HEK293 (cell line): ENCODE measurements around the gene ARHGAP26.

Source experiments
- CTCF ChIA-PET: fragments of 350-600 bp; formaldehyde crosslinking; extraction: SDS; loops from one replicate; lab custom pipeline; 2021; ENCODE audit warnings: antibody characterized with exemption; lab: Yijun Ruan, JAX
- POLR2A ChIA-PET: fragments of 300-600 bp; formaldehyde crosslinking; extraction: SDS; loops from one replicate; lab custom pipeline; 2020; ENCODE audit warnings: antibody characterized with exemption, inconsistent platforms; lab: Yijun Ruan, JAX
- H3K27ac ChIP-seq: fragments of 200-500 bp; sonication (Bioruptor generic); 2 replicates; pipeline ENCODE4 v1.5.1; 2014; ENCODE audit warnings: low read depth, low read length, control low read depth, inconsistent platforms; ENCODE audit errors: extremely low read depth
- H3K36me3 ChIP-seq, 2 experiments: fragments of 200-500 bp in 1 of 2; sonication (Bioruptor generic) in 1 of 2; 1 replicate in 1 of 2; 2 replicates in 1 of 2; pipeline ENCODE4 v1.5.1; 2014 to 2017; ENCODE audit warnings: inconsistent platforms in 2 of 2, low read length in 2 of 2; ENCODE audit not compliant: control insufficient read depth in 2 of 2, insufficient read depth in 1 of 2
- H3K4me1 ChIP-seq: fragments of 200-500 bp; sonication (Bioruptor generic); 2 replicates; pipeline ENCODE4 v1.5.1; 2014; ENCODE audit warnings: mild to moderate bottlenecking, low read length, inconsistent platforms; ENCODE audit not compliant: control insufficient read depth, insufficient read depth
- H3K4me3 ChIP-seq: 2 replicates; pipeline ENCODE4 v1.5.1; 2011; ENCODE audit warnings: low read depth, mild to moderate bottlenecking, control low read depth, low read length, moderate library complexity
- H3K9me3 ChIP-seq: fragments of 200-500 bp; sonication (Bioruptor generic); 2 replicates; pipeline ENCODE4 v1.5.1; 2014; ENCODE audit warnings: low read depth, low read length, inconsistent platforms; ENCODE audit not compliant: control insufficient read depth, insufficient read depth
- KLF8 ChIP-seq: fragments of 450-650 bp; formaldehyde crosslinking; IDR thresholded peaks from 2 replicates; pipeline ENCODE4 v1.5.1; 2016; ENCODE audit warnings: missing biosample characterization, missing genetic modification characterization
- MYNN ChIP-seq: fragments of 450-650 bp; formaldehyde crosslinking; IDR thresholded peaks from 2 replicates; pipeline ENCODE4 v1.5.1; 2016; ENCODE audit warnings: missing biosample characterization, missing genetic modification characterization, borderline replicate concordance
- SALL2 ChIP-seq: fragments of 450-650 bp; formaldehyde crosslinking; IDR thresholded peaks from 2 replicates; pipeline ENCODE4 v1.5.0; 2017; ENCODE audit warnings: missing biosample characterization, mild to moderate bottlenecking, missing genetic modification characterization, borderline replicate concordance
- SCRT2 ChIP-seq: fragments of 450-650 bp; formaldehyde crosslinking; IDR thresholded peaks from 2 replicates; pipeline ENCODE4 v1.5.1; 2016; ENCODE audit warnings: missing biosample characterization, missing genetic modification characterization
- ZFP3 ChIP-seq: fragments of 450-650 bp; formaldehyde crosslinking; IDR thresholded peaks from 2 replicates; pipeline ENCODE4 v1.5.1; 2016; ENCODE audit warnings: low read depth, missing biosample characterization, missing genetic modification characterization
- ZNF138 ChIP-seq: fragments of 450-650 bp; formaldehyde crosslinking; IDR thresholded peaks from 2 replicates; pipeline ENCODE4 v1.5.1; 2016; ENCODE audit warnings: missing biosample characterization, missing genetic modification characterization, borderline replicate concordance
- ZNF146 ChIP-seq: fragments of 450-650 bp; formaldehyde crosslinking; IDR thresholded peaks from 2 replicates; pipeline ENCODE4 v1.5.1; 2016; ENCODE audit warnings: missing biosample characterization, missing genetic modification characterization
- ZNF184 ChIP-seq: fragments of 450-650 bp; IDR thresholded peaks from 2 replicates; pipeline ENCODE4 v1.5.1; 2018; ENCODE audit warnings: missing biosample characterization, mild to moderate bottlenecking, missing genetic modification characterization
- ZNF423 ChIP-seq: fragments of 450-650 bp; formaldehyde crosslinking; IDR thresholded peaks from 2 replicates; pipeline ENCODE4 v1.5.1; 2016; ENCODE audit warnings: missing biosample characterization, missing genetic modification characterization
- ZNF530 ChIP-seq: fragments of 450-650 bp; formaldehyde crosslinking; IDR thresholded peaks from 2 replicates; pipeline ENCODE4 v1.5.1; 2016; ENCODE audit warnings: low read depth, missing biosample characterization, missing genetic modification characterization
- ZNF549 ChIP-seq: fragments of 450-650 bp; IDR thresholded peaks from 2 replicates; pipeline ENCODE4 v1.5.1; 2018; ENCODE audit warnings: missing biosample characterization, missing genetic modification characterization, mild to moderate bottlenecking, inconsistent platforms, moderate library complexity
- ZNF654 ChIP-seq: fragments of 450-650 bp; formaldehyde crosslinking; IDR thresholded peaks from 2 replicates; pipeline ENCODE4 v1.5.1; 2016; ENCODE audit warnings: low read depth, missing biosample characterization, missing genetic modification characterization
- ZNF777 ChIP-seq: fragments of 450-650 bp; formaldehyde crosslinking; IDR thresholded peaks from 2 replicates; pipeline ENCODE4 v1.5.1; 2017; ENCODE audit warnings: missing biosample characterization, missing genetic modification characterization, borderline replicate concordance
- ZNF837 ChIP-seq: fragments of 450-650 bp; formaldehyde crosslinking; IDR thresholded peaks from 2 replicates; pipeline ENCODE4 v1.5.1; 2016; ENCODE audit warnings: missing biosample characterization, missing genetic modification characterization
- ZSCAN30 ChIP-seq: fragments of 450-650 bp; IDR thresholded peaks from 2 replicates; pipeline ENCODE4 v1.5.1; 2018; ENCODE audit warnings: missing biosample characterization, mild to moderate bottlenecking, missing genetic modification characterization, moderate library complexity
- TF ChIP-seq, protein P1 (sequence below): fragments of 450-650 bp; formaldehyde crosslinking; IDR thresholded peaks from 2 replicates; pipeline ENCODE4 v1.5.1; 2017; ENCODE audit warnings: missing biosample characterization, missing genetic modification characterization
- TF ChIP-seq, protein P2 (sequence below): fragments of 450-650 bp; formaldehyde crosslinking; IDR thresholded peaks from 2 replicates; pipeline ENCODE4 v1.5.1; 2016; ENCODE audit warnings: missing biosample characterization, missing genetic modification characterization
- TF ChIP-seq, protein P3 (sequence below): fragments of 450-650 bp; IDR thresholded peaks from 2 replicates; pipeline ENCODE4 v1.5.1; 2018; ENCODE audit warnings: missing biosample characterization, missing genetic modification characterization
- TF ChIP-seq, protein P4 (sequence below): fragments of 450-650 bp; formaldehyde crosslinking; IDR thresholded peaks from 2 replicates; pipeline ENCODE4 v1.5.1; 2016; ENCODE audit warnings: missing biosample characterization, missing genetic modification characterization
- TF ChIP-seq, protein P5 (sequence below): fragments of 450-650 bp; formaldehyde crosslinking; IDR thresholded peaks from 2 replicates; pipeline ENCODE4 v1.5.1; 2016; ENCODE audit warnings: missing biosample characterization, missing genetic modification characterization
- TF ChIP-seq, protein P6 (sequence below): fragments of 450-650 bp; formaldehyde crosslinking; IDR thresholded peaks from 2 replicates; pipeline ENCODE4 v1.5.1; 2017; ENCODE audit warnings: missing biosample characterization, missing genetic modification characterization

ARHGAP26 gene

DNA sequence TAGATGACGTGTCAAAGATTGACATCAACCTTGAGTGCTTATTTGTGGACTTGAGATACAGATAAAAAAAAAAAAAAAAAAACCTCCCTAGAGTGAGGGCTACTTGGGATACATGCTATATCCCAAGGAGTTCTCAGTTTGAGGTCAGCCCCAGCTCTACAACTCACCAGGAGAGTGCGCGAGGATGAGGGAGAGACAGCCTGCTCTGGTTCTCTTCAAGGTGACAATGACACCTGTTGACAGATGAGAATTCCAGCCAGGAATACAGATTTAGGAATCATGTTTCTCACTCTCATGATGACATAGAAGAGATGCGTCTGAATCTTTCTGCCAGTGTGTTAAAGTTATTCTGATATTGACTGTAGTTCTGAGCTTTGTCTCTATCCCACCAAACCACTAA, 24.9 kb upstream of the ARHGAP26 start:
- no peak overlapping the region for H3K27ac ChIP-seq
- CTCF ChIA-PET: interaction anchor here (0.6 to 15.6 kb wide), 8 partner anchors 27 to 166 kb away, joined by 3 to 243 read pairs (median 6); no protein-coding TSS in a partner anchor
- POLR2A ChIA-PET: interaction anchor here (0.7 kb wide), 1 partner anchor 79 kb away, joined by 5 read pairs; no protein-coding TSS in a partner anchor

DNA sequence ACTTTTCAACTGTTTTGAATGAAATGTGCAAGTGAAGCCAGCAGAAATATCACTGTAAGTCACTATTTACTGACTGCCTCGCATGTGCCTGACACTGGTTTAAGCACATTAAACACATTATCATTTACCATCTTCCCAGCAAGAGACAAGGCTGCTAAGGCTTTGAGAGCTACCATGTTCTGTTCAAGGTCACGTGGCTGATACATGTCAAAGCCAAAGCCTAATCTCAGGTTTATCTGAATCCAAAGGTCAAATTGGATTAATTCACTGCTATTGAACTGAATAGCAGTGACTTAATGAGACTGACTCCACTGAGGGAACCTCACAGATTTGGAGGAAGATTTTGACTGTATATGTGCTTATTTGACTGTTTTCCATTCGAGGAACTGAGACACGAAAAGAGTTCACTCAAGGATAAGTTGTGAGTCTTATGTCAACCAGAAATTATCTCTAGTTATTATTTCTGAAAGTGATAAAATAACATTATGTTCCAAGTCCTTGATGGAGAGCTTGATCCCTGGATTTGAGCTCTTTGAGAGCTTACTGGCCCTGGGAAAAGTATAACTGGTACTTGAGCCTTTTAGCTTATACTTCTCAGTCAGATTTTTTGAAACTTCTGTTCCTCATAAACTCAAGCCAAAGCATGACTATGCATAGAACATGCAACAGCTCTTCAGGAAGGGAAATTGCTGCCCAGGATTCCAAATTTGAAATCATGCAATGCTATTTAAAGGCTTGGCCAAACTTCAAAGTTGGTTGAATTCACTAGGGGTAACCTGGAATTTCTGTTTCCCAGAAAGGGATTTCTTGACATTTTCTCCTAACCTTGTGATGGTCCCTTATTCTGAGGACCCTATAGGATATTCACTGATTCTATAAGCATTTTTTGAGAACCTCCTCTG, 23.4 kb upstream of the ARHGAP26 start:
- Histone ChIP-seq H3K4me1 (no peaks in the 10 kb centered on the region), H3K36me3 (no peaks in the 10 kb centered on the region), H3K4me3 (no peak overlapping the region), H3K27ac (no peak overlapping the region), H3K9me3 (no peaks in the 10 kb centered on the region)
- TF ChIP-seq, protein P1, sequence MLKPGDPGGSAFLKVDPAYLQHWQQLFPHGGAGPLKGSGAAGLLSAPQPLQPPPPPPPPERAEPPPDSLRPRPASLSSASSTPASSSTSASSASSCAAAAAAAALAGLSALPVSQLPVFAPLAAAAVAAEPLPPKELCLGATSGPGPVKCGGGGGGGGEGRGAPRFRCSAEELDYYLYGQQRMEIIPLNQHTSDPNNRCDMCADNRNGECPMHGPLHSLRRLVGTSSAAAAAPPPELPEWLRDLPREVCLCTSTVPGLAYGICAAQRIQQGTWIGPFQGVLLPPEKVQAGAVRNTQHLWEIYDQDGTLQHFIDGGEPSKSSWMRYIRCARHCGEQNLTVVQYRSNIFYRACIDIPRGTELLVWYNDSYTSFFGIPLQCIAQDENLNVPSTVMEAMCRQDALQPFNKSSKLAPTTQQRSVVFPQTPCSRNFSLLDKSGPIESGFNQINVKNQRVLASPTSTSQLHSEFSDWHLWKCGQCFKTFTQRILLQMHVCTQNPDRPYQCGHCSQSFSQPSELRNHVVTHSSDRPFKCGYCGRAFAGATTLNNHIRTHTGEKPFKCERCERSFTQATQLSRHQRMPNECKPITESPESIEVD (tag by site-specific recombination): no peak
- TF ChIP-seq ZNF837 (tag by site-specific recombination) (no peak), ZNF138 (tag by site-specific recombination) (no peak), ZNF423 (tag by site-specific recombination) (no peak), ZNF146 (tag by site-specific recombination) (no peak), SALL2 (no peak), ZNF530 (no peak), ZNF654 (tag by site-specific recombination) (no peak), KLF8 (no peak), ZNF184 (tag by site-specific recombination) (no peak), ZNF777 (tag by site-specific recombination) (no peak), MYNN (tag by site-specific recombination) (no peak), ZSCAN30 (no peak), ZFP3 (no peak), ZNF549 (no peak)
- TF ChIP-seq, protein P2, sequence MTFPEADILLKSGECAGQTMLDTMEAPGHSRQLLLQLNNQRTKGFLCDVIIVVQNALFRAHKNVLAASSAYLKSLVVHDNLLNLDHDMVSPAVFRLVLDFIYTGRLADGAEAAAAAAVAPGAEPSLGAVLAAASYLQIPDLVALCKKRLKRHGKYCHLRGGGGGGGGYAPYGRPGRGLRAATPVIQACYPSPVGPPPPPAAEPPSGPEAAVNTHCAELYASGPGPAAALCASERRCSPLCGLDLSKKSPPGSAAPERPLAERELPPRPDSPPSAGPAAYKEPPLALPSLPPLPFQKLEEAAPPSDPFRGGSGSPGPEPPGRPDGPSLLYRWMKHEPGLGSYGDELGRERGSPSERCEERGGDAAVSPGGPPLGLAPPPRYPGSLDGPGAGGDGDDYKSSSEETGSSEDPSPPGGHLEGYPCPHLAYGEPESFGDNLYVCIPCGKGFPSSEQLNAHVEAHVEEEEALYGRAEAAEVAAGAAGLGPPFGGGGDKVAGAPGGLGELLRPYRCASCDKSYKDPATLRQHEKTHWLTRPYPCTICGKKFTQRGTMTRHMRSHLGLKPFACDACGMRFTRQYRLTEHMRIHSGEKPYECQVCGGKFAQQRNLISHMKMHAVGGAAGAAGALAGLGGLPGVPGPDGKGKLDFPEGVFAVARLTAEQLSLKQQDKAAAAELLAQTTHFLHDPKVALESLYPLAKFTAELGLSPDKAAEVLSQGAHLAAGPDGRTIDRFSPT (tag by site-specific recombination): no peak
- TF ChIP-seq, protein P3, sequence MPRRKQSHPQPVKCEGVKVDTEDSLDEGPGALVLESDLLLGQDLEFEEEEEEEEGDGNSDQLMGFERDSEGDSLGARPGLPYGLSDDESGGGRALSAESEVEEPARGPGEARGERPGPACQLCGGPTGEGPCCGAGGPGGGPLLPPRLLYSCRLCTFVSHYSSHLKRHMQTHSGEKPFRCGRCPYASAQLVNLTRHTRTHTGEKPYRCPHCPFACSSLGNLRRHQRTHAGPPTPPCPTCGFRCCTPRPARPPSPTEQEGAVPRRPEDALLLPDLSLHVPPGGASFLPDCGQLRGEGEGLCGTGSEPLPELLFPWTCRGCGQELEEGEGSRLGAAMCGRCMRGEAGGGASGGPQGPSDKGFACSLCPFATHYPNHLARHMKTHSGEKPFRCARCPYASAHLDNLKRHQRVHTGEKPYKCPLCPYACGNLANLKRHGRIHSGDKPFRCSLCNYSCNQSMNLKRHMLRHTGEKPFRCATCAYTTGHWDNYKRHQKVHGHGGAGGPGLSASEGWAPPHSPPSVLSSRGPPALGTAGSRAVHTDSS (tag by site-specific recombination): no peak
- TF ChIP-seq, protein P4, sequence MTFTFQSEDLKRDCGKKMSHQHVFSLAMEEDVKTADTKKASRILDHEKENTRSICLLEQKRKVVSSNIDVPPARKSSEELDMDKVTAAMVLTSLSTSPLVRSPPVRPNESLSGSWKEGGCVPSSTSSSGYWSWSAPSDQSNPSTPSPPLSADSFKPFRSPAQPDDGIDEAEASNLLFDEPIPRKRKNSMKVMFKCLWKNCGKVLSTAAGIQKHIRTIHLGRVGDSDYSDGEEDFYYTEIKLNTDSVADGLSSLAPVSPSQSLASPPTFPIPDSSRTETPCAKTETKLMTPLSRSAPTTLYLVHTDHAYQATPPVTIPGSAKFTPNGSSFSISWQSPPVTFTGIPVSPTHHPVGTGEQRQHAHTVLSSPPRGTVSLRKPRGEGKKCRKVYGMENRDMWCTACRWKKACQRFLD (tag by site-specific recombination): no peak
- TF ChIP-seq, protein P5, sequence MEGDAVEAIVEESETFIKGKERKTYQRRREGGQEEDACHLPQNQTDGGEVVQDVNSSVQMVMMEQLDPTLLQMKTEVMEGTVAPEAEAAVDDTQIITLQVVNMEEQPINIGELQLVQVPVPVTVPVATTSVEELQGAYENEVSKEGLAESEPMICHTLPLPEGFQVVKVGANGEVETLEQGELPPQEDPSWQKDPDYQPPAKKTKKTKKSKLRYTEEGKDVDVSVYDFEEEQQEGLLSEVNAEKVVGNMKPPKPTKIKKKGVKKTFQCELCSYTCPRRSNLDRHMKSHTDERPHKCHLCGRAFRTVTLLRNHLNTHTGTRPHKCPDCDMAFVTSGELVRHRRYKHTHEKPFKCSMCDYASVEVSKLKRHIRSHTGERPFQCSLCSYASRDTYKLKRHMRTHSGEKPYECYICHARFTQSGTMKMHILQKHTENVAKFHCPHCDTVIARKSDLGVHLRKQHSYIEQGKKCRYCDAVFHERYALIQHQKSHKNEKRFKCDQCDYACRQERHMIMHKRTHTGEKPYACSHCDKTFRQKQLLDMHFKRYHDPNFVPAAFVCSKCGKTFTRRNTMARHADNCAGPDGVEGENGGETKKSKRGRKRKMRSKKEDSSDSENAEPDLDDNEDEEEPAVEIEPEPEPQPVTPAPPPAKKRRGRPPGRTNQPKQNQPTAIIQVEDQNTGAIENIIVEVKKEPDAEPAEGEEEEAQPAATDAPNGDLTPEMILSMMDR (tag by site-specific recombination): no peak
- POLR2A ChIA-PET: no interaction called here
- CTCF ChIA-PET: interaction anchor here (0.7 to 15.6 kb wide), 14 partner anchors 12 to 168 kb away, joined by 3 to 243 read pairs (median 22); partner anchors contain the start of gene ARHGAP26

More for the DNA sequence above, 24.9 kb upstream of the ARHGAP26 start:
- H3K36me3 ChIP-seq: no peaks in the 10 kb centered on the region
- TF ChIP-seq, protein P6, sequence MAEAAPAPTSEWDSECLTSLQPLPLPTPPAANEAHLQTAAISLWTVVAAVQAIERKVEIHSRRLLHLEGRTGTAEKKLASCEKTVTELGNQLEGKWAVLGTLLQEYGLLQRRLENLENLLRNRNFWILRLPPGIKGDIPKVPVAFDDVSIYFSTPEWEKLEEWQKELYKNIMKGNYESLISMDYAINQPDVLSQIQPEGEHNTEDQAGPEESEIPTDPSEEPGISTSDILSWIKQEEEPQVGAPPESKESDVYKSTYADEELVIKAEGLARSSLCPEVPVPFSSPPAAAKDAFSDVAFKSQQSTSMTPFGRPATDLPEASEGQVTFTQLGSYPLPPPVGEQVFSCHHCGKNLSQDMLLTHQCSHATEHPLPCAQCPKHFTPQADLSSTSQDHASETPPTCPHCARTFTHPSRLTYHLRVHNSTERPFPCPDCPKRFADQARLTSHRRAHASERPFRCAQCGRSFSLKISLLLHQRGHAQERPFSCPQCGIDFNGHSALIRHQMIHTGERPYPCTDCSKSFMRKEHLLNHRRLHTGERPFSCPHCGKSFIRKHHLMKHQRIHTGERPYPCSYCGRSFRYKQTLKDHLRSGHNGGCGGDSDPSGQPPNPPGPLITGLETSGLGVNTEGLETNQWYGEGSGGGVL (tag by site-specific recombination): no peak
- peak; percentile 60 for TF ChIP-seq SCRT2 (tag by site-specific recombination)
- H3K4me3 ChIP-seq: no peak overlapping the region
- no peaks in the 10 kb centered on the region for H3K4me1 ChIP-seq
- no peaks in the 10 kb centered on the region for H3K9me3 ChIP-seq
